HFF-Myc (cell line): ENCODE data around the gene ASGR1.
"Not testable (repeated sequence)": the region's sequence is repeated elsewhere in the genome, so short reads cannot be mapped to it uniquely, and the experiment has no call there.

Experiments used
- DNase-seq: peaks from one replicate; pipeline ENCODE4 v3.0.0-alpha.2; 2011; ENCODE audit warnings: low read depth; ENCODE audit errors: extremely low read depth
- H3K4me3 ChIP-seq: replicated peaks from 2 replicates; pipeline ENCODE4 v1.5.1; 2011; ENCODE audit warnings: low read depth, mild to moderate bottlenecking, control low read depth, low read length
- CTCF ChIP-seq: IDR thresholded peaks from 2 replicates; pipeline ENCODE4 v1.5.1; 2012; ENCODE audit warnings: mild to moderate bottlenecking, low read depth, low read length, control low read depth; ENCODE audit errors: missing control alignments

The ASGR1 gene

GRCh38 chr17:7176841-7177190 lies 2.4 kb downstream of the ASGR1 start:
- no peak for DNase-seq
- H3K4me3 ChIP-seq = no peak overlapping the region
- TF ChIP-seq CTCF = no peak

GRCh38 chr17:7176107-7176840 lies 2.9 kb downstream of the ASGR1 start:
- no peak for TF ChIP-seq CTCF
- H3K4me3 ChIP-seq = no peak overlapping the region
- no peak for DNase-seq

GRCh38 chr17:7175330-7175733 lies 3.8 kb downstream of the ASGR1 start:
- no peak for DNase-seq
- H3K4me3 ChIP-seq = no peak overlapping the region
- TF ChIP-seq CTCF = no peak

- H3K4me3 ChIP-seq = no peak overlapping the region
- no peak for TF ChIP-seq CTCF
- DNase-seq = no peak
Observed at GRCh38 chr17:7174603-7175326, 4.4 kb downstream of the ASGR1 start.

GRCh38 chr17:7173687-7174602 lies 5.2 kb downstream of the ASGR1 start:
- no peak for TF ChIP-seq CTCF
- DNase-seq = no peak
- no peak overlapping the region for H3K4me3 ChIP-seq

GRCh38 chr17:7172522-7173191 lies 6.5 kb downstream of the ASGR1 start:
- H3K4me3 ChIP-seq, DNase-seq: not testable (repeated sequence)

GRCh38 chr17:7169565-7169908 lies 9.6 kb downstream of the ASGR1 start:
- H3K4me3 ChIP-seq, DNase-seq: not testable (repeated sequence)

- not testable (repeated sequence) for H3K4me3 ChIP-seq, DNase-seq
Observed at GRCh38 chr17:7168841-7169564, 10.2 kb downstream of the ASGR1 start.
